ENCODE results near the gene LUC7L3.
"Not testable (repeated sequence)": the region's sequence is repeated elsewhere in the genome, so short reads cannot be mapped to it uniquely, and the experiment has no call there.

The LUC7L3 gene

DNA sequence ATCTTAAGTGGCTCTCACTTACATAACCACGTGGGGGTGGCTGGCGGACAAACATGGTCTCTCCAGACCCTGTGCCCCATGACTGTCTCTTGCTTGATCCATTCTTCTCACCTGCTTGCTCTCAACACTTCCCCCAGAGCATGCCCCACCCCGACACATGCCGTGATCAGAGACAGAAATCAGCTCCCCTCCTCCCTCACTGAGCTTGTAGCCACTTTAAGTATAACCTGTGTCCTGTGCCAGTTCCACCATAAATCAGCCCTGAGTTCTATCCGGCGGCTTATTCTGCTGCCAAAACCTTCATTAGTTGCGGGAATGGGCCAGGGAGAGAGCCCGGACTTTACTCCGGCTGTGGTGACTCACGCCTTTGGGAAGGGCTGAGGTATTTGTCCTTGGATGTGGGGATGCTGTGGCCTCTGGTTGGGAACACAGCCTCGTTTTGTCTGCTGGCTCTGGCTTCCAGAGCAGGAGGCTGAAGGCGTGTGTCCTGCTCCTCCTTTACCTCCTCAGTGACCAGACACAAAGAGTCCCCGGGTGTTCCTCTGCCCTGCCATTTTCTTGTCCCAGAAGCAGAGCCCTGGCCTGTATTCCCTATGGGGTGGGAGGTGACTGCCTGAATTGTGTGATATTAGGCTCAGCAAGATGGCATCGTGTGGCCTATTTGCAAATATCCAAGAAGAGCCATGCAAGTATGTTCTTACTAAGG, 32.8 kb upstream of the LUC7L3 start:
- DNase-seq, result no peak

DNA sequence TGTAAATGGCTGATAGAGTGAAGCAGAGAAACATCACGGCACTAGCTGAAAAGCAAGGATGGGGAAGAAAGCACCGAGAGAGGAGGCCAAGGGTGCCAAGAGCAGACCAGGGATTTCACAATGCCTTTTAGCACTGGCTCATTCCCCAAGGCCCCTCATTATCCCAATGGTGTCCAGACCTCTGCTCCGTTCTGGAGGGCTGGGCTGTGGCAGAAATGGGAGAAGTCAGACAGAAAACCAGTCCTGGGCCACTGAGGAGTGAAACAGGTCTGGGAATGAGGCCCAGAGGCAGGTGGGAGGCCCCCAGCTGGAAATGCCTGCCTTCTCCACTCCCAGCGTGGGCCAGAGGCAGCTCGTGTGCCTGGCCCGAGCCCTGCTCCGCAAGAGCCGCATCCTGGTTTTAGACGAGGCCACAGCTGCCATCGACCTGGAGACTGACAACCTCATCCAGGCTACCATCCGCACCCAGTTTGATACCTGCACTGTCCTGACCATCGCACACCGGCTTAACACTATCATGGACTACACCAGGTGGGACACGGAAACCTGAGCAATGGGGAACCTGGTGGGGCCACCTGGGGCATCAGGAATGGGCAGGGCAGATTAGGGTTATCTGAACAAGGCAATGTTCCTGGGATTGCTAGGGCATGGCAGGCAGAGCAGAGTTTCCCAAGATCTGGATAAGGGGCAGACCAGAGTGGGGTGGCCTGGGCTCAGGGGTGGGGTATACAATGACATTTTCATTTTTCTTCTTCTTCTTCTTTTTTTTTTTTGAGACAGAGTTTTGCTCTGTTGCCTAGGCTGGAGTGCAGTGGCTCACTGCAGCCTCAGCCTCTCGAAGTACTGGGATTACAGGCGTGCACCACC, 32.0 kb upstream of the LUC7L3 start:
- DNase-seq, result no peak

DNA sequence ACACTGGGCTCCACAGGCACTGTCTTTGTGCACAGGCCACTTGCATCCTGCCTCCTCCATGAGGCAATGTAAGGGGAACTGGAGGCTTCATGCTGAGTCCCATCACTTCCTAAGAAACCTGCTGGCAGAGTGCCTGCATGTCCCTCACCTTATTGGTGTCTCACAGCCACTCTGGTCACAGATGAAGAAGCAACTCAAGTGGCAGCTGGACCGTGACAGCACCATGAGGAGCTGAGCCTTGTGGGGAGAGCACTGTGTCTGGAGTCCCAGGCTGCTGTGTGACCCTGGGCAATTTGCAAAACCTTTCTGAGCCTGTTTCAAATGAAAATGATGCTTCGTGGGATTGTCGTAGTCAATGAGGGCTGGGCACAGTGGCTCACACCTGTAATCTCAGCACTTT, 31.2 kb upstream of the LUC7L3 start:
- DNase-seq, result no peak

DNA sequence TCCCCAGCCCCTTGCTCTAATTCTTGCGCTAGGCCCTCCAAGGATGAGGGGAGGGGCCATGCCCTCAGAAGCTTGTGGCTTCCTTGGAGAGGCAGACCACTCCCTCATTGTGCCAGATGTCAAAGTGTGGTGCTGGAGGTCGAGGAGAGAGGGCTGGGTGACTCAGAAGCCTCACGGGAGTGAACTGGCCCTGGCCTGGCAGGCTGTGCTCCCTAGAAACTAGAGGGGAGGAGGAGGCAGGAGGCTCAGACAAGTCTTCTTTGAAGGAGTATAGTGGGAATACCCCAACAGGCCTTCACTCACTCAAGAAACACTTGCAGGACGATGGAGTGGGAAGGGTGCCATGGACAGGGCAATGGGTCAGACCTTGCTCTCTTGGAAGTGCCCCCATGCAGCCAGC, 30.2 kb upstream of the LUC7L3 start:
- DNase-seq, result no peak

DNA sequence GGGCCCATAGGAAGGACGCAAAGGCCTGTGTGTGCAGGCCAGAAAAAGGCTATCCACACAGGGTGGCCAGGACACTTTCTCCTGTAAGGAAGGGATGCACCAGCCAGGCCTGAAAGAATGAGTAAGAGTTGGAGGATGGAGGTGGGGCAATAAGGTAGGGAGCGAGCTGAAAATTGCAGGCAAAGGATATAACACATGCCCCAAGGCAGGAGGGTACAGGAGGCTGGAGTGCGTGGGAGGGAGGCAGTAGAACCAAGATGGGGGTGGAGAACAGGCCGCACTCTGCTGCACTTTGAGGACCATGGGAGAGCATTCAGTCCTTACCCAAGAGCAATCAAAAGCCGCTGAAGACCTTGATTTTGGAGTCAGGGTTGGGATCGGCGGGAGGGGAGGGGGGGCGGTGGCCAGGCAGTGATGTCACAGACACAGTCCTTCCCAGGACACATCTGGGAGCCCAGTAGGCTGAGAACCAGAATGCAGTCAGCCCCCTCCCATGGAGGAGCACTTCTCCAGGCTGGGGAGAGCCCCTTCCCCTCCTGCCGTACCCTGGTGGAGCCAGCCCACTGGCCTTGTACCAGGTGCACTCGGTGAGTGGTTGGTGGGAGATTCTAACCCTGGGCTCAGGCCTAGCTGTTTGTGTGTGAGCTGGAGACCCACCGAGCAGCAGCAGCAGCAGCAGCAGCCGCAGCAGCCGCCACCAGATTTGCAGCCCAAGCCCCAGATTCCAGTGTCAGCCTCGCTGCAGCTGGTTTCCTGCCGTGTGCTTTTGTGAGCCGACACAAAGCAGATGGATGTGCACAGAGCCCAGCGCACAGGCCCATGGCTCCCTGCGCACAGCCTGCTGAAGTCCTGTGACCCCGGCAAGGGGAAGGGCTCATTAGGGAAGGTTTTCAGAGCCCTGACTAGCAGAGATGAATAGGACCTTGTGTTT, 29.2 kb upstream of the LUC7L3 start:
- no peak for DNase-seq

DNA sequence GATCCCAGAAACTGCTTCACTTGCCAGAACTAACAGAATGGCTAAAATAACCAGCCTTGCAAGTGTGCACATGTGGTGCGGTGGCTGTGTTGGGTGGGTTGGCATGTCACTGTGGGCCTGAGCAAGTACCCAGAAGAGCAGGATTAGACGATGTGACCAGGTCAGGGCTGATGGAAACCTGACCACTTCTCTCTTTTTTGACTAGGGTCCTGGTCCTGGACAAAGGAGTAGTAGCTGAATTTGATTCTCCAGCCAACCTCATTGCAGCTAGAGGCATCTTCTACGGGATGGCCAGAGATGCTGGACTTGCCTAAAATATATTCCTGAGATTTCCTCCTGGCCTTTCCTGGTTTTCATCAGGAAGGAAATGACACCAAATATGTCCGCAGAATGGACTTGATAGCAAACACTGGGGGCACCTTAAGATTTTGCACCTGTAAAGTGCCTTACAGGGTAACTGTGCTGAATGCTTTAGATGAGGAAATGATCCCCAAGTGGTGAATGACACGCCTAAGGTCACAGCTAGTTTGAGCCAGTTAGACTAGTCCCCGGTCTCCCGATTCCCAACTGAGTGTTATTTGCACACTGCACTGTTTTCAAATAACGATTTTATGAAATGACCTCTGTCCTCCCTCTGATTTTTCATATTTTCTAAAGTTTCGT, 28.4 kb upstream of the LUC7L3 start:
- no peak for DNase-seq

DNA sequence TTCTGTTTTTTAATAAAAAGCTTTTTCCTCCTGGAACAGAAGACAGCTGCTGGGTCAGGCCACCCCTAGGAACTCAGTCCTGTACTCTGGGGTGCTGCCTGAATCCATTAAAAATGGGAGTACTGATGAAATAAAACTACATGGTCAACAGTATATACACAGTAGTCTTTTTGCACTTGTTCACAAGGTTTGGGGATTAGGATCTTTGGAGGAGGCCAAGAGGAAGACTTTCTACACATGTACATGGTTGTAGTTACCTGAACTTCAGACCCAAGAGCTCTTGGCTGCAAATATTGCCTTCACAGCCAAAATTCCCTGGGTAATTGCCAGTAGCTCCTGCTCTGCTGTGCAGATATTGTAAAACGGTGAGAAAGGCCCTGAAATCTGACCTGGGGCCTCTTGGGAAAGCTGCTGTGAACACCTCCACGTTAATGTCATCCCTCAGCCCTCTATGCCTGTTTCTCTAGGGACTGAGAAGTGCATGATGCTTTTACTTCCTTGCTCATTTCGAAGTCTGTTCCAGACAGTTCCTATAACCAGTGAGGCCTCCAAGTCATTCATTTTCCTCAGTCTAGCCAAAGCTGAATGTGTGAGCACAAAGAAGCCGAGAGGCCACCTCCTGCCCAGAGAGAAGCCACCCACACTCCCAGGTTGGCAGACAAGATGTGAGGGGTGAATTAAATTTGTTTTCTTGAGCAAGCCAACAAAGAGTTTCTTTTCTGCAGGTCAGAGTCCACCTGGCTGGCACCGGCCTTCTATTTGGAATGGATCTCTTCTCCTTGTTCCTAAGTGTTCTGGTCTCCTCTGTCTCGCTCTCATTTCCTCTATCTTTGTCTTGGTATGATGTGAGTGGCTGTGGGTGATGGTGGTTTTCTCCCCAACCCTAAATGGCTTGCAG, 27.6 kb upstream of the LUC7L3 start:
- DNase-seq, result no peak

DNA sequence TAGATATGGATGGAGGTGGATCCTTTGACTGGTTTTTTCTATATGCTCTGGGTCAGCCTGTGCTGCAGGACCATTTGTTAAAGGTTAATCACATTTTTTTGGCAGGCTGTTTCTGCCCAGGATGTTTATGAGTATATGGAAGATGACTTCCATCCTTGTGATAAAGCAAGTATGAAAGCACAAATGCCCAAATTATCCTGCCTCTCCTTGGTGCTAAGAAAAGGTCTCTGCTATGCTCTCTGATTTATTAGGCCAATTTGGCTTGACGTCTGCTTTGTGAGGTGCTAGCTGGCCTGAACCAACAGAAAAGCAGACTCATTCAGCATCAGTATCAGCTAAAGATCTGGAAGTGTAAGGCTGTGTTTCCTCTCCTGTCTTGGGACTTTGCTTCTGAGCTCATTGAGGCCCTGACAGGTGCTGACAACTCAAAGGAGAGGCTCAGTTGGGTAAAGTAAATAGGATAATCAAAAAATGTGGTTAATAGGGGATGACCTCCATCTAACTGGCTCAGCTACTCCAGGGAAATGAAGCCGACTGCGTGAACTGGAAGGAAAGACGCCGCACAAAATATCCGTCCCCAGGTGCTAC, 26.9 kb upstream of the LUC7L3 start:
- DNase-seq, result no peak

DNA sequence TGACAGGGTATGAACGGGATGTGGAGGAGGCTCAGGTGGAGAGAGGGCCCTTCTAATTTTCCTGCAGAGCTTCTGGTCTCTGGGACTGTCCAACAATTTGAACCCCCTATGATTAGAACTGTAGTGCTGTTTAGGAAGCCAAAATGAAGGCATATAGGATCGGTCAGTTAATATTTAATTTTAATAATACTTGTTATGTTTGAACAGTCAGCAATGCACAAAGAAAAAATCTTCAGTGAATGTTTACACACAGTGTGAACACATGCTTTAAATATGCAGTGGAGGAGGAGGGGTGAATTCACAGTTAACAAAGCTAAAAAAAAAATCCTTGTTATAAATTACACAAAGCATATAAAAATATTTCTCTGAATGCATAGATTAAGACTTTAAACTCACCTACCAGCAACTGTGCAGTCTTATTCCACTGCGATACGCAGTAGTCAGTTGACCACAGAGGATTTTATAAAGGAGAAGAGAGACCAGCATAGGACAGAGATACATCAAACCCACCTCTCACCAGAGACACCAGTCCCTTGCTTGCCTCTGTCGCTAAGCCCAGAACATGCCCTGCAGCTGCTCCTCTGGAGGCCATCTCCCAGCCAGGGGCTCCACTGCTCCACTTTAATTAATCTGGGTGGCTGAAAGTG, 26.2 kb upstream of the LUC7L3 start:
- DNase-seq, result no peak

DNA sequence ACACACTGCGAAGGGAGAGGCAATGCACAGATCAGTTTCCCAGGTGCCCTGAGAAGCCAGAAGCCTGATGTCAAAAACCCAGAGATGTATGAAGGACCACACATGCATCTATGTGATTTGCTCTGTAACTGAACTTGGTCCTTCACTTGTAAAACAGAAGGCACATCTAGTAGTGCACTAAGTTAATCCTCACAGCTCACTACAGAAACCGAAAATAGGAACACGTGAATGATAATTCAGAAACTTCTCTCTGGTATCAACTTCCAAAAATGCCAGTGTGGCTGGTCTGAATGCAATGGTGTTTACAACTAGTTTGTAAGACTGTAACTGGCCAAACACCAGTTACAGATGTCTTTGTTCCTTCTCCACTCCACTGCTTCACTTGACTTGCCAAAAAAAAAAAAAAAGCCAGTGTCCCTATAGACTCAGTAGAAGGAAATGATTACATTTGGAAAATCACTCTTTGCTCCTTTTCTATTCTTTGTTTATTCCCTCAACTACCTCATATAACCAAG, 23.0 kb upstream of the LUC7L3 start:
- no peak for DNase-seq

DNA sequence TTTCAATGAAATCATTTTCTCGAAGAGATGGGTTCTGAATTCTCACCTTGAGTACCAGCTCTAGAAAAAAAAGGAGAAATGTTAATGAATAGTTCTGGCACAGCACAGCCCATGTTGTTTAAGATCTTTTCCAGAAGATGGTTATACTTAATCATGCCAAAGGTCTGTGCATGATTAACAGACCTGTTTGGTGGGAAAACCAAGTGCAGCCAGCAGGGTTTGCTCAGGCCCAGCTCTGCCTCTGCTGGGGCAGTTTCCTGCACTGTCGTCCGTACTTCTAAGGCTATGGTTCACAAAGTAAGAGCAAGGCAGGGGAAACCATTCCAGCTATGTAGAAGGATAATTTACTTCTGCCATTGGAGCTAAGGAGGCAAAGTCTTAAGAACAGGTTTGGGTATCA, 22.3 kb upstream of the LUC7L3 start:
- no peak for DNase-seq

DNA sequence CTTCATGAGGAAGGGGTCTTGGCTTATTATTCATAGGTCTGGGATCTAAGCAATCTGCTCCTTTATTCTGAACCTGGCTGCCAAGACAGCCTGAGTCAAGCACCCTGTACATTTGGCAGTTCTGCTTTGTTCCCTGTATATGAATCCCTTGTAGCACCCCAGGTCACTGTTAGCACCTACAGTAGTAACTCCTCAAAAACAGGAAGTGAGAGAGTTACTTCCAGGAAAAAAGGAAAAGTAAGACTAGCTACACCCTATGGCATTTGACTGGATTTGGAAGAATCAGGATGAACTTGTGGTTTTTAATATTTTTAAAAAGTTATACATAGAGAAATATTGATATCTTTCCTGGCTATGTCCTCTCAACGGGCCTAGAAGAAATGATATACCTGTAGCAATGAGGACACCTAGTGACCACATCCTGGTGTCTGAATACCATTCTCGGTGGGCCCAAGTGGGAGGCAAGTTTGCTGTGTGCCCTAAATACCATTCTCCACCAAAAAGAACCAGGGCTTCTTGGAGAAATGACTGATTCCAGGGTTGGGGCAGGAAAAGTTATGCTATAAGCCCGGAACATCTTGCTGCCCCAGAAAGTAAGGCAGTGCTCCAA, 21.6 kb upstream of the LUC7L3 start:
- no peak for DNase-seq

DNA sequence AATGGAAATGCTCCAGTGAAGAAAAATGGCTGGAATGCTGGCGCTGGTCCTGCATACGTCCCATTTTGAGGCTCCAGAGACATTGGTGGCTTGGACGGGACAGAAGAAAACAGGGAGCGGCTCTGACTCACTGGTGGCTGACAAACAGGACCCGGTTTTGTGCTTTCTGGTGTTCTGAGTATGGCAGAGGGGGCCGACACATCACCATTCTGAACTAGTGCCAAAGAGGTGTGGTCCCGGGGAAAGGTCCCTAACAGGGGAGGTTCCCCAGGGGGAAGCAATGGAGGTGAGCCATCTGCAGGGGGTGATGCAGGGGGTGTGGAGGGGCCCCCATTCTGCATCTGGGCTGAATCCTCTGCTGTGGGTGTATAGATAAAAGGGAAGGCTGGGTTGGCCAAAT, 20.0 kb upstream of the LUC7L3 start:
- no peak for DNase-seq

DNA sequence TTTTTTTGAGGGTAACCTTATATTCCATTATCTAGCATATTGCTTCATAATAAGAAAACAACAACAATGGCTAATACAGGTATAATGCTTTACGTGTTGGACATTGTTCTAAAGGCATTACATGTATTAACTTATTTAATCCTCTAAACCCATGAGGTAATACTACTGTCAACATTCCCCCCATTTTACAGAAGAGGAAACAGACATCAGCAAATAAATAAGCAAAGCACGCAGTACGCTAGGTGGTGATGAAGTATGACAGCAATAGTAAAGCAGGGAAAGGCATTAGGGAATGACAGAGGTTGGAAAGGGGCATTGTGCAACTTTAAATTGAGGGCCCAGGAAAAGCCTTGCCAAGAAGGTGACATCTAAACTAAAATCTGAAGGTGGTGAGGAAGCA, 16.2 kb upstream of the LUC7L3 start:
- DNase-seq, result no peak

DNA sequence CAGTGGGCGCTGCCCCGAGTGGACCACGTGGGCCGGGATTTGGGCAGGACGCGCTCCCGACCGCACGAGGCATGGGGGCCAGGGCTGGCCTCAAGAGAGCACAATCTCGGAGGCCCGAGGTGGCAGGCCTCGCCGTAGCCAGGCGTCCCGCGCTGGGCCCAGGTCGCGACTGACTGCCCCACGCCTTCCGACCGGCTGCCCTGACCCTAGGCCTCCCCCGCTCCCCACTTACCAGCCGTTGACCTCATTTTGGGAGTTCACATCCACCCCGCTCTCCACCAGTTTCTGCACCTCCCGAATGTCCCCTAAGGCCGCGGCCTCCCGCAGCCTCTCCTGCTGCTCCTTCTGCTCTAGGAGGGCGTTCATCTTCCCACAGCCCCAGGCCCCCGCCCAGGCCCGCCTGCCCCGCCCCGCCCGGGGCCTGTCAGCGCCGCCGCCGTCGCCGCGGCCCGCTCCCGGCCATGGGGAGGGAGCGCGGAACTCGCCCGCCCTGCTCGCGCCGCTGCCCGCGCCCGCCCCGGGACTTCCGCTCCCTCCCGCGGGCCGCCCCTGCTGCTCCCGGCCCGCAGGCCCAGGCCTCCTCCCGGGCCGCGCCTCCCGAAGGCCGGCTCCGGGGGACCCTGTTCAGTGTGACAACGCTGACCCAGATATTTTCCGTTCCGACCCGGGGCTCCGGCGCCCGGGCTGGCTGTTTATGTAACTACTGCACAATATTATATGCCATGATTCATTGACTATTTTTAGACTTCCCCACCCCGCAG, 11.9 kb upstream of the LUC7L3 start, which contains the start of gene ANKRD40:
Gene ANKRD40, minus strand, starts transcription at position 626 of the 761 bp plus-strand sequence. Its CDS starts 260 bp downstream, at position 366.
- peak; percentile 91 to 94 for DNase-seq

DNA sequence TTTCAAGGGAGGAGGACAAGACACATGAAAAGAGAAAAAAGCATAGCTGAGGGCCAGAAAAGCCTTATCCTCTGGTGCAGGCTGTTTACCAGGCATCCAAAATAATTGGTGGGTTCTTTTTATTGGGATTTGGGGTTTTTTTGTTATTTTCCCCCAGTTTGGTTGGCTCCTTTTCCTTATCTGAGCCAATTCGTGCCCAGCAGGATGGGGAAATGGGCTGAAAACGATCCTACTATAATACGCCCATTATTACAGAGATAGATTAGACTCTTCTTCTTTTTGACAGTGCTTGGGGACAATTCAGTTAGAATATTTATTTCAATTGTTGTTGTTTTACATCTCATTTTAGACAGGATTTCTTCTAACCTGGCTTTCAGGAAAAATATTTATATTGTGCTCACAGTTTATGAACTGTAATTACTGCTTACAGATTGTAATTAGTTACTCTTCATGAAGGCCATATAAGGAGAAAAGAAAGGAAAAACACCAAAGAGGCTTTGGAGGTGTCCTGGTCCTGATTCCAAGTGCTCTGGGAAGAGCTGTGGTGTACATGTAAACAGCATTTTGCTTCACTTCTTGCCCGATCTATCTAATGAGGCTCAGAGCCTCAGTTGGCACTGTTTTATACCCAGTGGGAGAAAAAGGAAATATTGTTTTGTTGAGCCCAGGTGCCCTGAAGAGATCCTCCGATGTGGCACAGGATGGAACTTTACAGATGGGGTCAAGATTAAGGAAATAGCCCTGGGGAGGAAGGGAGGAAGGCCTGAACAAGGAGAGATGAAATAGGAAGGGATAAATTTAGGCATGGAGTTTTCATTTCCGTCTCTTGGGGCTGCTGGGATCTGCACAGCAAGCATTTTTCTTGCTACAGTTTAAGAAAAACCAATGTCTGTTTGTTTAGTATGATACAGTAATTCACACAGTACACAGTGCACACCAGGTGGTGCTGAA, 11.1 kb upstream of the LUC7L3 start:
- DNase-seq, result peak in 1 of 2 experiments; percentile 10

DNA sequence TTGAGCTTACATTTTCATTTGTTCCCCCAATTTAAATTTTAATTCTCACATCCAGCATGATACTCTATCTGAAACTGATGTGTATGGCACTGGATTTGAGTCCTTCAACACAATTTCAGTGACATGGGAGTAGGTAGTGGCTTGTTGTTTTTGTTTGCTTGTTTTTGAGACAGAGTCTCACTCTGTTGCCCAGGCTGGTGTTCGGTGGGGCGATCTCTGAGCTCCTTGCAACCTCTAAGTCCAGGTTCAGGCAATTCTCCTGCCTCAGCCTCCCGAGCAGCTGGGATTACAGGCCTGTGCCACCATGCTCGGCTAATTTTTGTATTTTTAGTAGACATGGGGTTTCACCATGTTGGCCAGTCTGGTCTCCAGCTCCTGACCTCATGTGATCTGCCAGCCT, 10.3 kb upstream of the LUC7L3 start:
- not testable (repeated sequence) for DNase-seq

DNA sequence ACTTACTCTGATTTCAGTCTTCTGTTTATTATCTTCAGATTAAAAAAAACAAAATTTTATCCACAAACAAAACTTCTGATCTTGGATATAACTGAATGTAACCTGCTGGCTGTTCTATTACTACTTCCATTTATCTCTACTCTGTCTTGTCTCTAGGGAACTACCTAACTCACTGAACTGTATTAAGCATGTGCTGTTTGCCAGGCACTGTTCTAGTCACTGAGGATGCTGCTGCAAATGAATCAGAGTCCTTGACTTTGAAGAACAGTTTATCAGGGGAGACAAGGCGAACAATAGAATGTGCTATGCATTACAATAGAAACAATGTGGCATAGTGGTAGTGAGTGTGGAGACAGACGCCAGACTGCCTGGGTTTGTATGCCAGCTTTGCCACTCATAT, 9.4 kb upstream of the LUC7L3 start:
- no peak for DNase-seq

Data from activated CD4-positive, alpha-beta T cell treated with anti-CD3 and anti-CD28 coated beads, Interleukin-2, amount 50 U/mL, for 48 hours (primary cell).